AG09309 (cell line): ENCODE measurements around the gene METTL22.

Experiments used
- DNase-seq: peaks from one replicate; pipeline ENCODE4 v3.0.0-alpha.2; 2010; ENCODE audit warnings: low read depth
- H3K4me3 ChIP-seq: 2 replicates; pipeline ENCODE4 v1.5.1; 2011; ENCODE audit warnings: mild to moderate bottlenecking, low read depth, low read length, moderate library complexity; ENCODE audit not compliant: control insufficient read depth
- CTCF ChIP-seq: IDR thresholded peaks from 2 replicates; pipeline ENCODE4 v1.5.1; 2011; ENCODE audit warnings: mild to moderate bottlenecking, low read depth, low read length, inconsistent platforms; ENCODE audit not compliant: insufficient read depth, control insufficient read depth; ENCODE audit errors: missing control alignments

METTL22 gene

DNA sequence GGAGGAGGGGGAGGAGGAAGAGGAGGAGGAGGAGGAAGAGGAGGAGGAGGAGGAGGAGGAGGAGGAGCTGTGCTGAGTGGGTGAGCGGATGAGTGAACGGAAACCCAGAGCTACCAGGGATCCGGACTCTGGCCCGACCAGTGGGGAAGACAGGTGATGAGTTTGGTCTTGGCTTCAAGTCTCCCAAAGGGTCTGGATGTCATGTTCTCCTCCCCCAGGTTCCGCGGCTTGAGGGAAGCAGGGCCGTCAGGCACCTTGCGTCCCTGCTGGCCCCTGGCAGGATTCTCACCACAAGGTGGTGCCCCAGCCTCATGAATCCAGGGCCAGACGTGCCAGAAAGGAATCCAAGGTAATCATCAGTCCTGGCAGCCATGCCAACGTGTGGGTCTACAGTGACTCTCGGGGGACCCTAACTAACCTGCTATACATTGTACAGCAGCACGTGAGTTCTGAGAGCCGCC, 39.4 kb downstream of the METTL22 start:
- H3K4me3 ChIP-seq = no peak overlapping the region; the same call in 1 of the 2 replicates
- TF ChIP-seq CTCF = peak; percentile 83
- DNase-seq = no peak

DNA sequence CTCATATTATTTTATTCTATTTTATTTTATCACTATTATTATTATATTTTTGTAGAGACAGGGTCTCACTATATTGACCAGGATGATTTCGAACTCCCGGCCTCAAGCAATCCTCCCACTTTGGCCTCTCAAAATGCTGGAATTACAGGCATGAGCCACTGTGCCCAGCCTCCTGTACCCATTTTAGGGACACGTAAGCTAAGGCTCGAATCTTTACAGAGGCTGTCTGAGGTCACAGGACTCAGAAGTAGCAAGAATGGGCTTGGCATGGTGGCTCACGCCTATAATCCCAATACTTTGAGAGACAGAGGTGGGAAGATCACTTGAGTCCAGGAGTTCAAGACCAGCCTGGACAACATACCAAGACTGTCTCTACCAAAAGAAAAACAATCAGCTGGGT, 40.2 kb downstream of the METTL22 start:
- H3K4me3 ChIP-seq = no peak overlapping the region
- no peak for TF ChIP-seq CTCF
- DNase-seq = no peak

GRCh38 chr16:8663192-8664089, 41.9 kb downstream of the METTL22 start:
- H3K4me3 ChIP-seq = no peak overlapping the region
- no peak for DNase-seq
- TF ChIP-seq CTCF = no peak

GRCh38 chr16:8665529-8665928, 44.0 kb downstream of the METTL22 start:
- no peak for TF ChIP-seq CTCF
- H3K4me3 ChIP-seq = no peak overlapping the region
- DNase-seq = no peak

DNA sequence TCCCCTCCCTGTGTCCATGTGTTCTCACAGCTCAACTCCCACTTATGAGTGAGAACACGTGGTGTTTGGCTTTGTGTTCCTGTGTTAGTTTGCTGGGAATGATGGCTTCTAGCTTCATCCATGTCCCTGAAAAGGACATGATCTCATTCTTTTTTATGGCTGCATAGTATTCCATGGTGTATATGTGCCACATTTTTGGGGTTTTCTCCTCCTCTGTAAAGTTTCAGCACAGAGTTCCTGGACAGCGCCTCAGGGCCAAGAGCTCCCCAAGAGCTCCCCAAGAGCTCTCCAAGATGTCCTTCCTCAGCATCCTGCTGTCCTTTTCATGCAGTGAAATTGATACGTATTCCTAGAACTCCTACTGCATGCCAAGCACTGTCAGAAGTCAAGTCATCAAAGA, 46.0 kb downstream of the METTL22 start:
- no peak for TF ChIP-seq CTCF
- DNase-seq = no peak

GRCh38 chr16:8668113-8668512, 46.6 kb downstream of the METTL22 start:
- DNase-seq = no peak
- no peak for TF ChIP-seq CTCF
- H3K4me3 ChIP-seq = no peak overlapping the region

More for the DNA sequence above, 46.0 kb downstream of the METTL22 start:
- H3K4me3 ChIP-seq = no peak overlapping the region
